ENCODE measurements around the gene USP36.

GRCh38 chr17:78815696-78816095 is 24.9 kb downstream of the USP36 start:
- TF ChIP-seq EZH2phosphoT487 (IDR thresholded peaks at IDR 0.05; ENCODE audit: borderline replicate concordance, low read length) (no peak), EZH2 (IDR thresholded peaks at IDR 0.05; ENCODE audit: low read length, unreplicated experiment) (no peak)
